A549 (cell line): ENCODE results near the gene VPS54. TPM values are rescaled to one million over a fixed set of nuclear protein-coding genes. Genes with fewer than 3 reads are reported as not detected.

ENCODE experiments used
- ATAC-seq, 2 experiments: fragments of 200-7000 bp in 1 of 2; fragments of >200 bp in 1 of 2; cut with Nextera tagmentation in 1 of 2; cut with Tn5 transposase in 1 of 2; 3 replicates each; pipeline versions ENCODE4 v1.8.0 to v1.9.1; 2018 to 2020; ENCODE audit warnings: mild to moderate bottlenecking in 1 of 2, moderate library complexity in 1 of 2
- CTCF ChIA-PET: fragments of 300-600 bp; sonication (Branson Sonifier 250); formaldehyde crosslinking; extraction: SDS; loops from one replicate; lab custom pipeline; 2021; ENCODE audit warnings: antibody characterized with exemption, inconsistent platforms; lab: Yijun Ruan, JAX
- POLR2A ChIA-PET: fragments of 350-600 bp; formaldehyde crosslinking; extraction: SDS; loops from one replicate; lab custom pipeline; 2021; ENCODE audit warnings: antibody characterized with exemption, inconsistent platforms; lab: Yijun Ruan, JAX
- DNase-seq, 2 experiments: peaks; one replicate each; pipeline versions ENCODE4 v3.0.0 to v3.0.0-alpha.2; 2011 to 2016; ENCODE audit warnings: low read depth in 1 of 2, low spot score in 1 of 2
- FAIRE-seq: peaks from 2 replicates; lab custom pipeline; 2011; peaks lifted over from hg19 to GRCh38; lab: Jason Lieb, UNC
- H3K27ac ChIP-seq, 2 experiments: fragments of >200 bp; sonication (Bioruptor Twin); formaldehyde crosslinking; 3 replicates each; pipeline ENCODE4 v1.5.1; 2016 to 2017
- H3K4me1 ChIP-seq: fragments of >200 bp; sonication (Bioruptor Twin); formaldehyde crosslinking; 3 replicates; pipeline ENCODE4 v1.6.1; 2016
- H3K4me2 ChIP-seq: fragments of >200 bp; sonication (Bioruptor Twin); formaldehyde crosslinking; 3 replicates; pipeline ENCODE4 v1.6.1; 2016
- H3K4me3 ChIP-seq: fragments of >200 bp; sonication (Bioruptor Twin); formaldehyde crosslinking; 3 replicates; pipeline ENCODE4 v1.5.1; 2016
- H3K9me3 ChIP-seq: fragments of >200 bp; sonication (Bioruptor Twin); formaldehyde crosslinking; 3 replicates; pipeline ENCODE4 v1.6.1; 2016
- CBX8 ChIP-seq: fragments of 200-600 bp; sonication (generic); IDR thresholded peaks from 2 replicates; pipeline ENCODE4 v1.6.1; 2016
- CEBPB ChIP-seq, 2 experiments: fragments of >200 bp in 1 of 2; sonication (Bioruptor Twin) in 1 of 2; formaldehyde crosslinking in 1 of 2; IDR thresholded peaks; 2 replicates each; pipeline ENCODE4 v1.6.1; 2012 to 2016
- CHD2 ChIP-seq: fragments of 150-350 bp; IDR thresholded peaks from 2 replicates; pipeline ENCODE4 v1.6.1; 2014; ENCODE audit warnings: low read length; ENCODE audit not compliant: partially characterized antibody
- CHD4 ChIP-seq: fragments of 200-600 bp; sonication (generic); IDR thresholded peaks from 2 replicates; pipeline ENCODE4 v1.6.1; 2016; ENCODE audit warnings: antibody characterized with exemption, mild to moderate bottlenecking, borderline replicate concordance
- EHF ChIP-seq: fragments of 250-450 bp; sonication (Bioruptor Pico); IDR thresholded peaks from 2 replicates; pipeline ENCODE4 v1.5.0; 2020; ENCODE audit warnings: mild to moderate bottlenecking
- EHMT2 ChIP-seq: fragments of 200-600 bp; sonication (generic); IDR thresholded peaks from 2 replicates; pipeline ENCODE4 v1.6.1; 2016; ENCODE audit warnings: antibody characterized with exemption, low read depth, mild to moderate bottlenecking, moderate library complexity
- ESRRA ChIP-seq: fragments of 150-350 bp; IDR thresholded peaks from 2 replicates; pipeline ENCODE4 v1.6.1; 2014; ENCODE audit warnings: mild to moderate bottlenecking, low read length, borderline replicate concordance
- FOXS1 ChIP-seq: fragments of 250-450 bp; sonication (Bioruptor Pico); IDR thresholded peaks from 2 replicates; pipeline ENCODE4 v1.5.0; 2020; ENCODE audit warnings: mild to moderate bottlenecking, moderate library complexity
- GATA3 ChIP-seq: IDR thresholded peaks from 2 replicates; pipeline ENCODE4 v1.6.1; 2012; ENCODE audit warnings: borderline replicate concordance
- HDAC2 ChIP-seq: fragments of 200-600 bp; sonication (generic); IDR thresholded peaks from 2 replicates; pipeline ENCODE4 v1.6.1; 2016
- HEYL ChIP-seq: fragments of 250-450 bp; sonication (Bioruptor Pico); IDR thresholded peaks from 2 replicates; pipeline ENCODE4 v1.8.0; 2021; ENCODE audit warnings: mild to moderate bottlenecking, moderate library complexity
- HOXB13 ChIP-seq: fragments of 250-450 bp; sonication (Bioruptor Pico); IDR thresholded peaks from 2 replicates; pipeline ENCODE4 v1.5.0; 2020; ENCODE audit warnings: low read depth, mild to moderate bottlenecking, moderate library complexity
- HOXB5 ChIP-seq: fragments of 250-450 bp; sonication (Bioruptor Pico); IDR thresholded peaks from 2 replicates; pipeline ENCODE4 v1.5.0; 2020; ENCODE audit warnings: mild to moderate bottlenecking, moderate library complexity
- KDM5A ChIP-seq: fragments of 200-600 bp; sonication (generic); IDR thresholded peaks from 2 replicates; pipeline ENCODE4 v1.6.1; 2016; ENCODE audit warnings: antibody characterized with exemption, mild to moderate bottlenecking
- MAFK ChIP-seq: fragments of 450-650 bp; IDR thresholded peaks from 2 replicates; pipeline ENCODE4 v1.6.1; 2014; ENCODE audit not compliant: partially characterized antibody
- MAX ChIP-seq: IDR thresholded peaks from 2 replicates; pipeline ENCODE4 v1.6.1; 2012
- NPAS2 ChIP-seq: fragments of 250-450 bp; sonication (Bioruptor Pico); IDR thresholded peaks from 2 replicates; pipeline ENCODE4 v1.8.0; 2022; ENCODE audit warnings: mild to moderate bottlenecking, moderate library complexity, borderline replicate concordance
- PBX3 ChIP-seq: IDR thresholded peaks from 2 replicates; pipeline ENCODE4 v1.6.1; 2012
- RFX5 ChIP-seq: fragments of 450-650 bp; IDR thresholded peaks from 2 replicates; pipeline ENCODE4 v1.7.1; 2014; ENCODE audit warnings: antibody characterized with exemption, mild to moderate bottlenecking, moderate library complexity
- SREBF2 ChIP-seq: fragments of 450-650 bp; IDR thresholded peaks from 2 replicates; pipeline ENCODE4 v1.6.1; 2014; ENCODE audit warnings: mild to moderate bottlenecking, moderate library complexity
- TP53 ChIP-seq: fragments of 250-450 bp; sonication (Bioruptor Pico); IDR thresholded peaks from 2 replicates; pipeline ENCODE4 v1.5.0; 2021; ENCODE audit warnings: mild to moderate bottlenecking, moderate library complexity
- USF2 ChIP-seq: fragments of 450-650 bp; IDR thresholded peaks from 2 replicates; pipeline ENCODE4 v1.6.1; 2014; ENCODE audit warnings: antibody characterized with exemption
- ZC3H11A ChIP-seq: fragments of 450-650 bp; IDR thresholded peaks from 2 replicates; pipeline ENCODE4 v1.6.1; 2014; ENCODE audit warnings: antibody characterized with exemption, mild to moderate bottlenecking
- ZNF302 ChIP-seq: fragments of 250-450 bp; sonication (Bioruptor Pico); IDR thresholded peaks from 2 replicates; pipeline ENCODE4 v1.9.0; 2021; ENCODE audit warnings: inconsistent platforms, mild to moderate bottlenecking, moderate library complexity
- WGBS: methylation state at CpG from one replicate; pipeline ENCODE4 v1.1.6; 2017; ENCODE audit errors: missing lambda C conversion rate; 5-methylcytosine and 5-hydroxymethylcytosine counted together
- polyA plus RNA-seq, 4 experiments: library from polyadenylated mRNA; depleted of rRNA in 3 of 4; stranded (reverse); fragments of >200 nt; fragmentation: RNase III in 1 of 4; extraction: RNeasy Plus Mini Kit Qiagen cat#74134 plus additional on column Dnase treatment in 1 of 4; gene quantifications; 2 replicates in 3 of 4; 3 replicates in 1 of 4; pipeline ENCODE4 v1.2.3, GENCODE V29; 2011 to 2017
- TF ChIP-seq, protein P1 (sequence below): fragments of >200 bp; sonication (Bioruptor Twin); formaldehyde crosslinking; IDR thresholded peaks from 3 replicates; pipeline ENCODE4 v1.6.1; 2016
- TF ChIP-seq, protein P2 (sequence below): IDR thresholded peaks from 2 replicates; pipeline ENCODE4 v1.6.1; 2012; ENCODE audit warnings: low read depth, borderline replicate concordance

VPS54 gene
- polyA plus RNA-seq, 2 of the 4 experiments (the other 2 are of a cell fraction) = 15.0 to 32.5 TPM

DNA sequence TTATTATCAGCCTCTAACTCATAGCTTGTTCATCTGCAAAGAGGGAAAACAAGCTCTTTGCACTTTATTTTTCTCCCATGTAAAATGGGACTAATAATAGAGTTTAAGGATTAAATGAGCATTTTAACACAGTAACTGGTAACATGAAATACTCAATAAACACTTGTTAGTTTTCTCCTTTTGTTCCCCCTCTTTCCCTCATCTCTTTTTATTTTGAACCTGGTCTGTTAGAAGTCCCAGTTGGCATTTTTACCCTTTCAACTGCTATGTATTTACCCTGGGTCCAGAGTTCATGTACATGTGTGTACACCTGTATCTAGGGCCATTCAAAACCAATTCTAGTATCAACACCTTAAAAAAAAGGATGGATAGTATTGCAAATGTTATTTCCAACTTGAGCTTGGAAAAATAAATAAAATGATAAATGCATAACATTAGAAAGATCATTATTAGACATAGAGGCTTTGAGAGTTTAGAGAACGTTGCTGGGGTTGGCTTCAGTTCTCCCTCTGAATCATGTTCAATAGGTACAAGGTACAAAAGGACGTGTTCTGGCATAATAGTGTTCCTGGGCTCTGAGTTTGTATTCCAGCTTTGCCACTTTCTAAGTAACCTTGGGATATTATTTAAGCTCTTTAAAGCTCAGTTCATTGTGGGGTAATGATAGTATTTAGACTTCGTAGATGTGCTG is 5.2 kb upstream of the VPS54 start:
- Histone ChIP-seq H3K9me3 (no peaks in the 10 kb centered on the region), H3K4me3 (no peak overlapping the region), H3K4me2 (no peak overlapping the region), H3K27ac (no peak overlapping the region), H3K4me1 (peaks cover 24% of the 10 kb centered on the region)
- ChIA-PET CTCF (interaction anchor here (0.7 to 2.1 kb wide), 5 partner anchors 9 to 629 kb away, joined by 3 to 6 read pairs (median 3); partner anchors contain the start of gene SERTAD2), POLR2A (no interaction called here)
- 75% methylated on average over 3 of the region's 3 CpGs for WGBS
- ATAC-seq = no peak
- no peak for FAIRE-seq
- DNase-seq = no peak
- no peak for TF ChIP-seq HEYL

- no peak overlapping the region for H3K4me3 ChIP-seq
- ATAC-seq (peak in 1 of 2 experiments; percentile 30; a peak in 1 of 6 replicates), DNase-seq (peak in 1 of 2 experiments; percentile 24), FAIRE-seq (no peak)
- 68% methylated on average over 4 of the region's 4 CpGs for WGBS
- no peak overlapping the region for H3K4me2 ChIP-seq
- H3K9me3 ChIP-seq = no peaks in the 10 kb centered on the region
- TF ChIP-seq EHMT2 = no peak
- TF ChIP-seq, protein P1, sequence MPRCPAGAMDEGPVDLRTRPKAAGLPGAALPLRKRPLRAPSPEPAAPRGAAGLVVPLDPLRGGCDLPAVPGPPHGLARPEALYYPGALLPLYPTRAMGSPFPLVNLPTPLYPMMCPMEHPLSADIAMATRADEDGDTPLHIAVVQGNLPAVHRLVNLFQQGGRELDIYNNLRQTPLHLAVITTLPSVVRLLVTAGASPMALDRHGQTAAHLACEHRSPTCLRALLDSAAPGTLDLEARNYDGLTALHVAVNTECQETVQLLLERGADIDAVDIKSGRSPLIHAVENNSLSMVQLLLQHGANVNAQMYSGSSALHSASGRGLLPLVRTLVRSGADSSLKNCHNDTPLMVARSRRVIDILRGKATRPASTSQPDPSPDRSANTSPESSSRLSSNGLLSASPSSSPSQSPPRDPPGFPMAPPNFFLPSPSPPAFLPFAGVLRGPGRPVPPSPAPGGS = no peak
- TF ChIP-seq ESRRA = no peak
- peak; percentile 62 for TF ChIP-seq MAFK
- ChIA-PET POLR2A (no interaction called here), CTCF (interaction anchor here (1.0 to 2.1 kb wide), 5 partner anchors 10 to 26 kb away, joined by 3 to 8 read pairs (median 4); no protein-coding TSS in a partner anchor)
- H3K4me1 ChIP-seq = peaks cover 24% of the 10 kb centered on the region
- H3K27ac ChIP-seq = no peak overlapping the region
Observed at GRCh38 chr2:64023485-64024258, 4.4 kb upstream of the VPS54 start.

DNA sequence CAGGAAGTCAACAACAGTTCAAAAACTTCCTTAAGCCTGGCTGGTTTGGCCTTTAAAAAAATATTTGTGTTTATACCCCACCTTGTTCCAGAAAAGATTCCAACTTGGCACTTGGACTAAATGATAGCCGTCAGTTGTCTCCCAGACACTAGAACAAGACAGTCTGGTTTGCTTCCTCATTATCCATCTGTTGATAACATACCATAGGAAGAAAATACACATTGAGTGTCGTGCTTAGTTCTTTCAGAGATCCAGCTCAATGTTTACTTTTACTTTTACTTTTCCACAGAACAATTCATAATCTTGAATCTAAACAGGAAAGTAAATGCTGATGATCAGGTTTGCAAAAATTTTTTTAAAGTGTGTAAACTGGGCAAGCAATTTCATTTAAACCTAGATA is 2.4 kb upstream of the VPS54 start:
- no peak for FAIRE-seq

GRCh38 chr2:64019975-64020528 is 824 bp upstream of the VPS54 start:
- DNase-seq (no peak), FAIRE-seq (no peak), ATAC-seq (no peak)
- H3K4me1 ChIP-seq = peaks cover 42% of the 10 kb centered on the region
- no peaks in the 10 kb centered on the region for H3K9me3 ChIP-seq
- ChIA-PET POLR2A (no interaction called here), CTCF (no interaction called here)
- TF ChIP-seq CHD4 (no peak), ZNF302 (CRISPR knock-in tag) (no peak), CEBPB (IDR thresholded peaks at IDR 0.05) (no peak), TP53 (CRISPR knock-in tag) (no peak), ZC3H11A (no peak), CHD2 (no peak), KDM5A (no peak), NPAS2 (CRISPR knock-in tag) (no peak), EHF (CRISPR knock-in tag) (no peak), USF2 (no peak), CBX8 (no peak), MAX (no peak), SREBF2 (no peak), PBX3 (no peak), FOXS1 (no peak), HDAC2 (no peak), HOXB13 (CRISPR knock-in tag) (no peak), HOXB5 (no peak)
- TF ChIP-seq, protein P2, sequence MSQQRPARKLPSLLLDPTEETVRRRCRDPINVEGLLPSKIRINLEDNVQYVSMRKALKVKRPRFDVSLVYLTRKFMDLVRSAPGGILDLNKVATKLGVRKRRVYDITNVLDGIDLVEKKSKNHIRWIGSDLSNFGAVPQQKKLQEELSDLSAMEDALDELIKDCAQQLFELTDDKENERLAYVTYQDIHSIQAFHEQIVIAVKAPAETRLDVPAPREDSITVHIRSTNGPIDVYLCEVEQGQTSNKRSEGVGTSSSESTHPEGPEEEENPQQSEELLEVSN = no peak
- H3K4me3 ChIP-seq = peak overlapping the region; percentile 62
- H3K4me2 ChIP-seq = peak overlapping the region; percentile 81
- H3K27ac ChIP-seq = peak overlapping the region; percentile 96 to 99

More for the DNA sequence above, 2.4 kb upstream of the VPS54 start:
- WGBS = 21% methylated on average over 2 of the region's 2 CpGs
- H3K4me3 ChIP-seq = no peak overlapping the region
- POLR2A ChIA-PET = no interaction called here
- H3K4me2 ChIP-seq = peak overlapping the region; percentile 36
- DNase-seq = peak in 1 of 2 experiments; percentile 48
- no peak for ATAC-seq
- peak overlapping the region in 1 of 2 experiments; percentile 6; a peak in 1 of 6 replicates for H3K27ac ChIP-seq
- H3K9me3 ChIP-seq = no peaks in the 10 kb centered on the region
- CTCF ChIA-PET = no interaction called here
- peaks cover 32% of the 10 kb centered on the region for H3K4me1 ChIP-seq
- TF ChIP-seq GATA3 (peak; percentile 31; the same call in 1 of the 2 replicates), RFX5 (no peak)
